SU-DHL-6 (cell line): ENCODE results near the gene DRAM1.

Source experiments
- H2AFZ ChIP-seq: fragments of 200-600 bp; sonication (generic); 2 replicates; pipeline ENCODE4 v1.6.1; 2014; ENCODE audit warnings: low read depth, mild to moderate bottlenecking, moderate library complexity, mixed read lengths, antibody characterized with exemption, low read length; ENCODE audit not compliant: severe bottlenecking
- H3F3A ChIP-seq: fragments of 200-600 bp; shearing (Covaris generic); 2 replicates; pipeline ENCODE4 v1.6.0; 2016; ENCODE audit warnings: antibody characterized with exemption, mild to moderate bottlenecking; ENCODE audit not compliant: insufficient read depth
- H3K27ac ChIP-seq: fragments of 200-600 bp; sonication (generic); 2 replicates; pipeline ENCODE4 v1.5.1; 2016; ENCODE audit warnings: low read depth, mild to moderate bottlenecking, low read length, moderate library complexity, mixed read lengths
- H3K27me3 ChIP-seq: fragments of 200-600 bp; sonication (generic), shearing (Covaris generic); 2 replicates; pipeline ENCODE4 v1.6.0; 2014; ENCODE audit warnings: mild to moderate bottlenecking, low read length
- H3K36me3 ChIP-seq: fragments of 200-600 bp; sonication (generic); 2 replicates; pipeline ENCODE4 v1.6.1; 2014; ENCODE audit warnings: mild to moderate bottlenecking, low read length, mixed read lengths
- H3K4me2 ChIP-seq: fragments of 300-600, 200-600 bp; shearing (Covaris generic), sonication (generic); 2 replicates; pipeline ENCODE4 v1.6.0; 2014; ENCODE audit warnings: low read length, low read depth, mild to moderate bottlenecking; ENCODE audit not compliant: poor library complexity, severe bottlenecking
- H3K4me3 ChIP-seq: fragments of 200-600 bp; sonication (generic); 2 replicates; pipeline ENCODE4 v1.5.1; 2014; ENCODE audit warnings: antibody characterized with exemption, low read length, mild to moderate bottlenecking, mixed read lengths; ENCODE audit not compliant: insufficient read depth, poor library complexity, severe bottlenecking
- H3K79me2 ChIP-seq: fragments of 200-600 bp; sonication (generic); 2 replicates; pipeline ENCODE4 v1.6.1; 2014; ENCODE audit warnings: mild to moderate bottlenecking, low read length, moderate library complexity; ENCODE audit not compliant: insufficient read depth
- H3K9ac ChIP-seq: fragments of 200-600 bp; sonication (generic); 2 replicates; pipeline ENCODE4 v1.7.0; 2014; ENCODE audit warnings: mild to moderate bottlenecking, low read length
- H3K9me2 ChIP-seq: fragments of 200-600 bp; sonication (generic); replicated peaks from 2 replicates; pipeline ENCODE4 v1.6.1; 2014; ENCODE audit warnings: low read length; ENCODE audit not compliant: insufficient read depth
- H3K9me3 ChIP-seq: fragments of 200-600 bp; sonication (generic); 2 replicates; pipeline ENCODE4 v1.6.1; 2014; ENCODE audit warnings: low read length, mixed read lengths; ENCODE audit not compliant: insufficient read depth
- H4K20me1 ChIP-seq: fragments of 200-600 bp; sonication (generic); 2 replicates; pipeline ENCODE4 v1.6.1; 2014; ENCODE audit warnings: low read depth, mild to moderate bottlenecking, antibody characterized with exemption, low read length, moderate library complexity, mixed read lengths
- EZH2phosphoT487 ChIP-seq: fragments of 200-600 bp; sonication (generic), shearing (Covaris generic); conservative IDR thresholded peaks from 2 replicates; pipeline ENCODE4 v1.6.1; 2018; ENCODE audit warnings: mild to moderate bottlenecking, antibody characterized with exemption, low read length, moderate library complexity, mixed read lengths
- TF ChIP-seq, protein P1 (sequence below): fragments of 200-600 bp; sonication (generic); IDR thresholded peaks from one replicate; pipeline ENCODE4 v1.5.1; 2017; ENCODE audit warnings: antibody characterized with exemption, mild to moderate bottlenecking, low read length, moderate library complexity; ENCODE audit not compliant: insufficient read depth, poor library complexity, severe bottlenecking

DRAM1 gene

DNA sequence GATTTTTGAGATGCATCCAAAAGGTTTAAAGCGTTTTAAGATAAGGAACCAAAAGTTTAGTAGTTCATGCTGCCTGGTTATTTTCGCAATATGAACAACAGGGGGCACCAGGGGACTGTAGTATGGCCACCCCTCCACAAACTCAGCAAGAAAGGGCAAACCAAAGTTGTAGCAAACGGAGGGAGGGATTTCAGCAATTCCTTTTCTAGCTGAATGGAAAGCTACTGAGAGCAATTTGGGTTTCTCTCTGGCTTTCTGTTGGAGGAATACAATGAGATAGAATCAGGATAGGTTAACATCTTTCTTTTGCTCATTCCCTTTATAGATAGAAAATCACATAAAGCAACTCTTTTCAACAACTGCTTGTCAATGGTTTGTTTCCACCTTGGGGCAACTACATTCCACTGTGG lies 62.5 kb downstream of the DRAM1 start:
- Histone ChIP-seq H3K9me2 (no peaks in the 10 kb centered on the region), H3K9ac (no peak overlapping the region), H3K36me3 (no peaks in the 10 kb centered on the region), H3K79me2 (no peaks in the 10 kb centered on the region), H3K27me3 (no peaks in the 10 kb centered on the region), H3K4me3 (no peak overlapping the region), H3F3A (no peaks in the 10 kb centered on the region), H3K4me2 (no peak overlapping the region), H3K27ac (no peak overlapping the region), H4K20me1 (no peaks in the 10 kb centered on the region), H2AFZ (no peak overlapping the region), H3K9me3 (no peaks in the 10 kb centered on the region)
- no peak for TF ChIP-seq EZH2phosphoT487
- TF ChIP-seq, protein P1, sequence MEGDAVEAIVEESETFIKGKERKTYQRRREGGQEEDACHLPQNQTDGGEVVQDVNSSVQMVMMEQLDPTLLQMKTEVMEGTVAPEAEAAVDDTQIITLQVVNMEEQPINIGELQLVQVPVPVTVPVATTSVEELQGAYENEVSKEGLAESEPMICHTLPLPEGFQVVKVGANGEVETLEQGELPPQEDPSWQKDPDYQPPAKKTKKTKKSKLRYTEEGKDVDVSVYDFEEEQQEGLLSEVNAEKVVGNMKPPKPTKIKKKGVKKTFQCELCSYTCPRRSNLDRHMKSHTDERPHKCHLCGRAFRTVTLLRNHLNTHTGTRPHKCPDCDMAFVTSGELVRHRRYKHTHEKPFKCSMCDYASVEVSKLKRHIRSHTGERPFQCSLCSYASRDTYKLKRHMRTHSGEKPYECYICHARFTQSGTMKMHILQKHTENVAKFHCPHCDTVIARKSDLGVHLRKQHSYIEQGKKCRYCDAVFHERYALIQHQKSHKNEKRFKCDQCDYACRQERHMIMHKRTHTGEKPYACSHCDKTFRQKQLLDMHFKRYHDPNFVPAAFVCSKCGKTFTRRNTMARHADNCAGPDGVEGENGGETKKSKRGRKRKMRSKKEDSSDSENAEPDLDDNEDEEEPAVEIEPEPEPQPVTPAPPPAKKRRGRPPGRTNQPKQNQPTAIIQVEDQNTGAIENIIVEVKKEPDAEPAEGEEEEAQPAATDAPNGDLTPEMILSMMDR, result peak; percentile 88

DNA sequence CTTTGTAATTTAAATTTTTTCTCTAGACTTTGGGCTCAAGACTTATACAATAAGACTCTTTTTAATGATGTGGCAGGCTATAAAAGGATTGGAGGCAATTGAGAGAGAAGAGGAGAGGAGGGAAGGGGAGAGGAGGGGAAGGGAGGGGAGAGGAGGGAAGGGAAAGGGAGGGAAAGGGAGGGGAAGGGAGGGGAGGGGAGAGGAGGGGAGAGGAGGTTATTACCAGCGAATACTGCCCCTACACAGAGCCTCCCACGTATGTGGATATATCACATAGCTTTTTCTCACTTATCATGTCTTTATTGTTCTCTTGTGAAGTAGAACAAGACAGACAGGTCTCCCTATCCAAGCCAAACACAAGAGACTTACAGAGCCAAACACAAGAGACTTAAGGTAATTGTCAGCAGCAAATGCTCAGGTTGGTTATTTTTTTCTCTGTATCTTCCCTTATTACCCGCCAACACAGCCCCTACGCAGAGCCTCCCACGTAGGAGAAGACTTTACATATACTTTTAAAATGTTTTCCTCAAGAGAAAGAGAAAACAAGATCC lies 63.1 kb downstream of the DRAM1 start:
- no peak overlapping the region for H3K4me2 ChIP-seq
- no peaks in the 10 kb centered on the region for H3F3A ChIP-seq
- H3K27ac ChIP-seq, result no peak overlapping the region
- H4K20me1 ChIP-seq, result no peaks in the 10 kb centered on the region
- TF ChIP-seq EZH2phosphoT487, result no peak
- TF ChIP-seq, protein P1, result no peak
- H3K4me3 ChIP-seq, result no peak overlapping the region
- no peak overlapping the region for H2AFZ ChIP-seq
- no peaks in the 10 kb centered on the region for H3K36me3 ChIP-seq
- H3K9me2 ChIP-seq, result no peaks in the 10 kb centered on the region
- H3K27me3 ChIP-seq, result no peaks in the 10 kb centered on the region
- no peaks in the 10 kb centered on the region for H3K79me2 ChIP-seq
- no peaks in the 10 kb centered on the region for H3K9me3 ChIP-seq
- no peak overlapping the region for H3K9ac ChIP-seq

DNA sequence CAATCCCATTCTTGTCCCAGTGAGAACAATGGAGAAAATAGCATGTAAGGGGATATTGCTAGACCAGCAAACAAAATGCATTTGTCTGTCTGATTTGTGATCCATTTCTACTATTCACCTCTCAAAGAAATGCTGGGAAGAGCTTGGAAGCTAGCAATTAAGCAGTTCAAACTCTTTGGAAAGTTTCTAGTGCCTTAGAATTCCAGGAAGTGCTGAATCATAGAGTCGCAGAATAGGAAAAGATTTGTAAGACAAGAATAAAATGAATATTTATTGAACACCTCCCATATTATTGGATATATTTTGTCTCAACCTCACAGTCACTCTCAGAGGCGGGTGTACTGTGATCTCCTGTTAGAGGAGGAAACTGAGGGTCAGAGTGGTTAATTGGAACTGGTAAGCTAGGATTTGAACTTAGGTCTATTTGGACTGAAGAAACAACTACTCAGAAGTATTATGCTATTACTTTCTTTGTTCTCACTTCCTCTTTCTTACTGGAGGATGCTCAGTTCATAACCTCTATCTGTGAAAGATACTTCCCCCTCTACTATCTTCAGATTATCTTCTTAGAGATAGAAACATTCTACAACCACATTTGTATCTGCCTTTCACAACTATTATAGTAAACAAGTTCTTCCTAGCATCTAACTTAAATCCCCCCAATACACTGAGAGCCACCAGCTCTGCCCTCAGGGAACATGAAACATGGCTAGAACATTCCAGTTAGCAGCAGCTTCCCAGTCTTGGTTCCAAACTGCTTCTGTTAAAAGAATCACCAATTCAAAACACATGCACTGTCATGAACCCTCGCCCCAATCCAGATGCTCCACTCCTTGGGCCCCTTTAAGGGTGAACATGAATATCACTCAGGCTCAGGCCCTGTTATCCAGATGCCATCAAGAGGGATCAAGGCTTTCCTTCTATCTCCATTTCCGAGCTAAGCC lies 64.2 kb downstream of the DRAM1 start:
- Histone ChIP-seq H3K4me3 (no peak overlapping the region), H3K27ac (no peak overlapping the region), H3K9me2 (no peaks in the 10 kb centered on the region), H3K4me2 (no peak overlapping the region), H3K79me2 (no peaks in the 10 kb centered on the region), H3K9me3 (no peaks in the 10 kb centered on the region), H3K27me3 (no peaks in the 10 kb centered on the region), H3F3A (no peaks in the 10 kb centered on the region), H3K9ac (no peak overlapping the region), H4K20me1 (no peaks in the 10 kb centered on the region), H3K36me3 (no peaks in the 10 kb centered on the region), H2AFZ (no peak overlapping the region)
- TF ChIP-seq, protein P1, result no peak
- TF ChIP-seq EZH2phosphoT487, result no peak
